K562 (cell line): Measurements from ENCODE around the gene SNRNP48. TPM values are rescaled to one million over a fixed set of nuclear protein-coding genes. Genes with fewer than 3 reads are reported as not detected.
A peak's percentile ranks its signal among the peaks of the same experiment; 100 is the strongest.

Source experiments
- ATAC-seq: fragments of 200-7000 bp; cut with Tn5 transposase; 3 replicates; pipeline ENCODE4 v1.9.1; 2020; ENCODE audit warnings: moderate library complexity
- BruUV-seq: library from RNA; stranded (reverse); fragments of 400-500 nt; replicated peaks from 2 replicates; lab custom pipeline; 2021; lab: Mats Ljungman, UMichigan
- CTCF ChIA-PET: fragments of 300-600 bp; formaldehyde crosslinking; extraction: SDS; loops from one replicate; lab custom pipeline; 2021; ENCODE audit warnings: low intra/inter-chr PET ratio; lab: Yijun Ruan, JAX
- POLR2A ChIA-PET: fragments of 300-600, 350-650 bp; sonication (Branson Sonifier 250); formaldehyde crosslinking; extraction: SDS; loops from one replicate; lab custom pipeline; 2021; ENCODE audit warnings: antibody characterized with exemption, inconsistent platforms; lab: Yijun Ruan, JAX
- DNase-seq, 4 experiments: peaks; one replicate each; pipeline versions ENCODE4 v3.0.0 to v3.0.0-alpha.2; 2011 to 2018; ENCODE audit warnings: low spot score in 3 of 4, mixed read lengths in 3 of 4; ENCODE audit errors: extremely low read depth in 1 of 4
- FAIRE-seq: peaks from 2 replicates; lab custom pipeline; 2011; peaks lifted over from hg19 to GRCh38; lab: Jason Lieb, UNC
- H2AFZ ChIP-seq: 2 replicates; pipeline ENCODE4 v1.6.0; 2011; ENCODE audit warnings: low read depth, low read length, control low read depth, inconsistent platforms
- H3K27ac ChIP-seq: fragments of 200-600 bp; 3 replicates; pipeline ENCODE4 v1.8.0; 2011; ENCODE audit warnings: low read depth, mild to moderate bottlenecking, control low read depth, inconsistent platforms, low read length, moderate library complexity, mixed read lengths; ENCODE audit errors: extremely low read depth
- H3K27me3 ChIP-seq, 2 experiments: fragments of 300-600 bp in 1 of 2; 2 replicates in 1 of 2; 3 replicates in 1 of 2; pipeline versions ENCODE4 v1.6.0 to v1.8.0; 2011; ENCODE audit warnings: inconsistent platforms in 2 of 2, low read length in 2 of 2, mild to moderate bottlenecking in 1 of 2, mixed read lengths in 1 of 2, moderate library complexity in 1 of 2; ENCODE audit not compliant: control insufficient read depth in 2 of 2, insufficient read depth in 2 of 2
- H3K36me3 ChIP-seq: fragments of 300-600 bp; 3 replicates; pipeline ENCODE4 v1.8.0; 2011; ENCODE audit warnings: mild to moderate bottlenecking, low read length, inconsistent platforms; ENCODE audit not compliant: control insufficient read depth, insufficient read depth
- H3K4me1 ChIP-seq, 2 experiments: fragments of 200-600 bp in 1 of 2; replicated peaks in 1 of 2; 2 replicates in 1 of 2; 3 replicates in 1 of 2; pipeline versions ENCODE4 v1.5.1 to v1.8.0; 2011; ENCODE audit warnings: inconsistent platforms in 2 of 2, low read length in 2 of 2, mild to moderate bottlenecking in 1 of 2, mixed read lengths in 1 of 2, moderate library complexity in 1 of 2; ENCODE audit not compliant: control insufficient read depth in 2 of 2, insufficient read depth in 2 of 2
- H3K4me2 ChIP-seq: 2 replicates; pipeline ENCODE4 v1.6.1; 2011; ENCODE audit warnings: low read length, control low read depth, inconsistent platforms, mixed read lengths; ENCODE audit not compliant: insufficient read depth
- H3K4me3 ChIP-seq: fragments of 200-600 bp; sonication (generic), shearing (Covaris generic); 2 replicates; pipeline ENCODE4 v1.5.1; 2016; ENCODE audit warnings: control low read depth, inconsistent platforms
- H3K79me2 ChIP-seq: fragments of 200-600 bp; 3 replicates; pipeline ENCODE4 v1.8.0; 2011; ENCODE audit warnings: low read length, inconsistent platforms; ENCODE audit not compliant: control insufficient read depth, insufficient read depth
- H3K9ac ChIP-seq, 2 experiments: 2 replicates each; pipeline versions ENCODE4 v1.6.0 to v1.6.1; 2011; ENCODE audit warnings: low read depth in 2 of 2, low read length in 2 of 2, control low read depth in 1 of 2, inconsistent platforms in 1 of 2, mild to moderate bottlenecking in 1 of 2, mixed read lengths in 1 of 2; ENCODE audit not compliant: insufficient read depth in 1 of 2
- H3K9me1 ChIP-seq: one replicate; pipeline ENCODE4 v1.6.0; 2011; ENCODE audit warnings: inconsistent platforms, mild to moderate bottlenecking, low read length, moderate library complexity; ENCODE audit not compliant: control insufficient read depth, insufficient read depth
- H3K9me3 ChIP-seq: replicated peaks from 2 replicates; pipeline ENCODE4 v1.5.1; 2011; ENCODE audit warnings: low read depth, low read length, inconsistent platforms; ENCODE audit not compliant: control insufficient read depth, insufficient read depth
- H4K20me1 ChIP-seq: replicated peaks from 2 replicates; pipeline ENCODE4 v1.6.1; 2011; ENCODE audit warnings: low read length, inconsistent platforms, mixed read lengths; ENCODE audit not compliant: control insufficient read depth, insufficient read depth
- C11orf30 ChIP-seq: fragments of 450-650 bp; IDR thresholded peaks from 2 replicates; pipeline ENCODE4 v1.6.1; 2016; ENCODE audit warnings: low read depth, mild to moderate bottlenecking
- CCAR2 ChIP-seq: fragments of 200-400 bp; formaldehyde crosslinking; IDR thresholded peaks from 2 replicates; pipeline ENCODE4 v1.6.1; 2017; ENCODE audit warnings: mild to moderate bottlenecking, low read depth, low read length
- ELF4 ChIP-seq: fragments of 450-650 bp; formaldehyde crosslinking; IDR thresholded peaks from 2 replicates; pipeline ENCODE4 v1.4.0; 2022; ENCODE audit warnings: missing genetic modification characterization
- FUS ChIP-seq: fragments of 200-400 bp; formaldehyde crosslinking; optimal IDR thresholded peaks from 2 replicates; pipeline ENCODE3; 2017; ENCODE audit warnings: low read depth, low read length
- KDM2B ChIP-seq: fragments of 250-450 bp; sonication (Bioruptor Pico); IDR thresholded peaks from 2 replicates; pipeline ENCODE4 v1.8.0; 2021; ENCODE audit warnings: mild to moderate bottlenecking, moderate library complexity
- MAFG ChIP-seq: fragments of 450-650 bp; conservative IDR thresholded peaks from 2 replicates; pipeline ENCODE4 v1.6.1; 2016; ENCODE audit warnings: missing genetic modification characterization, missing compliant biosample characterization
- MBD1 ChIP-seq: fragments of 250-450 bp; sonication (Bioruptor Pico); IDR thresholded peaks from 2 replicates; pipeline ENCODE4 v1.8.0; 2022; ENCODE audit warnings: inconsistent platforms
- MLX ChIP-seq, 2 experiments: fragments of 450-650 bp in 1 of 2; sonication (generic) in 1 of 2; formaldehyde crosslinking; conservative IDR thresholded peaks; 2 replicates each; pipeline versions ENCODE4 v1.4.0 to v1.8.1; 2020 to 2022; ENCODE audit warnings: mild to moderate bottlenecking in 1 of 2, missing genetic modification reagents in 1 of 2
- NFE2 ChIP-seq: IDR thresholded peaks from 2 replicates; pipeline ENCODE4 v1.6.1; 2014; ENCODE audit warnings: antibody characterized with exemption, low read depth
- NFE2L1 ChIP-seq: fragments of 450-650 bp; IDR thresholded peaks from 2 replicates; pipeline ENCODE4 v1.6.1; 2016; ENCODE audit warnings: missing genetic modification characterization, low read depth, mild to moderate bottlenecking, missing compliant biosample characterization, moderate library complexity, borderline replicate concordance
- PHF21A ChIP-seq: fragments of 450-650 bp; IDR thresholded peaks from 2 replicates; pipeline ENCODE4 v1.6.1; 2017; ENCODE audit warnings: low read depth, borderline replicate concordance
- POLR2H ChIP-seq: IDR thresholded peaks from 2 replicates; pipeline ENCODE4 v1.6.1; 2016; ENCODE audit warnings: missing genetic modification characterization, low read depth, mild to moderate bottlenecking, control low read depth, missing compliant biosample characterization, moderate library complexity
- RBM25 ChIP-seq: fragments of 200-400 bp; formaldehyde crosslinking; IDR thresholded peaks from 2 replicates; pipeline ENCODE4 v1.6.1; 2018; ENCODE audit warnings: low read length, low read depth, moderate library complexity; ENCODE audit not compliant: severe bottlenecking
- RNF2 ChIP-seq: sonication (generic); IDR thresholded peaks from 2 replicates; pipeline ENCODE4 v1.6.1; 2016
- TGIF2 ChIP-seq: sonication (generic); formaldehyde crosslinking; IDR thresholded peaks from 2 replicates; pipeline ENCODE4 v1.8.1; 2022; ENCODE audit warnings: mild to moderate bottlenecking, missing genetic modification reagents, moderate library complexity
- TSC22D4 ChIP-seq: fragments of 450-650 bp; IDR thresholded peaks from 2 replicates; pipeline ENCODE4 v1.6.1; 2016; ENCODE audit warnings: missing genetic modification characterization, missing biosample characterization, control low read depth
- ZNF316 ChIP-seq: fragments of 450-650 bp; IDR thresholded peaks from 2 replicates; pipeline ENCODE4 v1.6.1; 2016
- WGBS: fragments of 100-300 bp; shearing (Covaris generic); methylation state at CpG from one replicate; pipeline ENCODE4 v1.1.6; 2016; ENCODE audit warnings: low coverage, mixed read lengths; ENCODE audit not compliant: insufficient coverage; ENCODE audit errors: missing lambda C conversion rate; 5-methylcytosine and 5-hydroxymethylcytosine counted together
- in situ Hi-C: fragments of 300-500 bp; cut with MboI; formaldehyde crosslinking; loops from 4 replicates; pipeline ENCODE4 v1.15.0; 2018; ENCODE audit warnings: inconsistent platforms, mixed read lengths
- intact Hi-C: fragments of 100-400 bp; cut with micrococcal nuclease; formaldehyde crosslinking; loops from 2 replicates; pipeline ENCODE4 v1.14.2; 2022
- polyA plus RNA-seq, 8 experiments: library from polyadenylated mRNA; depleted of rRNA in 4 of 8; stranded (reverse) in 5 of 8; unstranded in 3 of 8; fragments of >200 nt; fragmentation: Nextera tagmentation in 2 of 8; fragmentation: Illumina TruSeq in 1 of 8; extraction: Ambion mirVana in 2 of 8; extraction: Trizol in 1 of 8; gene quantifications; 2 replicates each; pipeline versions ENCODE4 v1.2.1 to v1.2.3, GENCODE V29; 2011 to 2014; ENCODE audit warnings: inconsistent platforms in 1 of 8, missing spikeins in 1 of 8
- total RNA-seq, 7 experiments: library from RNA; depleted of rRNA in 6 of 7; stranded (reverse); fragments of >200 nt in 6 of 7; fragmentation: Illumina TruSeq in 2 of 7; extraction: Trizol in 2 of 7; gene quantifications; 2 replicates each; pipeline versions ENCODE4 v1.2.1 to v1.2.3, GENCODE V29; 2011 to 2021; ENCODE audit warnings: low replicate concordance in 1 of 7
- TF ChIP-seq, protein P1 (sequence below), 2 experiments: fragments of 200-800 bp in 1 of 2; sonication (Bioruptor generic) in 1 of 2; sonication (generic) in 1 of 2; formaldehyde crosslinking in 1 of 2; IDR thresholded peaks in 1 of 2; conservative IDR thresholded peaks in 1 of 2; 2 replicates each; pipeline versions ENCODE4 v1.5.0 to v1.6.1; 2016 to 2020; ENCODE audit warnings: missing compliant biosample characterization in 1 of 2, missing genetic modification characterization in 1 of 2, missing genetic modification reagents in 1 of 2
- TF ChIP-seq, protein P2 (sequence below): fragments of 450-650 bp; IDR thresholded peaks from 2 replicates; pipeline ENCODE4 v1.7.0; 2016; ENCODE audit warnings: borderline replicate concordance

The SNRNP48 gene
- total and polyA plus RNA-seq, 9 of the 15 experiments (the other 6 are each of a cell fraction or from before 2014, with no cell fraction given), result 6.2 to 32.9 (median 18.6) TPM

GRCh38 chr6:7578931-7579330 lies 11.1 kb upstream of the SNRNP48 start:
- DNase-seq (no peak), ATAC-seq (no peak), FAIRE-seq (no peak)
- in situ Hi-C loops (no loop called here), intact Hi-C loops (no loop called here)
- Histone ChIP-seq H3K27me3 (peaks cover 44 to 48% of the 10 kb centered on the region in 2 experiments), H3K9ac (no peak overlapping the region), H3K36me3 (no peaks in the 10 kb centered on the region), H3K9me3 (no peaks in the 10 kb centered on the region), H3K27ac (no peak overlapping the region), H4K20me1 (no peaks in the 10 kb centered on the region), H3K9me1 (no peaks in the 10 kb centered on the region), H2AFZ (no peak overlapping the region), H3K79me2 (no peaks in the 10 kb centered on the region), H3K4me1 (peaks cover 14 to 21% of the 10 kb centered on the region in 2 experiments), H3K4me2 (no peak overlapping the region), H3K4me3 (no peak overlapping the region)
- no TSS peak for BruUV-seq
- CTCF ChIA-PET, result no interaction called here
- POLR2A ChIA-PET, result interaction anchor here (0.8 to 2.8 kb wide), 3 partner anchors 11 to 469 kb away, joined by 5 to 8 read pairs (median 8); no protein-coding TSS in a partner anchor
- 0% methylated on average over 2 of the region's 2 CpGs for WGBS
- TF ChIP-seq ZNF316 (peak; percentile 77), FUS (no peak), MLX (CRISPR knock-in tag; conservative IDR thresholded peaks at IDR 0.05) (no peak), PHF21A (no peak), NFE2L1 (tag) (peak; percentile 34; the same call in 1 of the 2 replicates), RBM25 (no peak), MAFG (tag) (peak; percentile 85), RNF2 (no peak), POLR2H (no peak), CCAR2 (no peak), TGIF2 (no peak), KDM2B (CRISPR knock-in tag) (no peak), MBD1 (no peak), NFE2 (peak; percentile 51; the same call in 1 of the 2 replicates), ELF4 (no peak), TSC22D4 (tag) (no peak), C11orf30 (peak; percentile 45)
- TF ChIP-seq, protein P1, sequence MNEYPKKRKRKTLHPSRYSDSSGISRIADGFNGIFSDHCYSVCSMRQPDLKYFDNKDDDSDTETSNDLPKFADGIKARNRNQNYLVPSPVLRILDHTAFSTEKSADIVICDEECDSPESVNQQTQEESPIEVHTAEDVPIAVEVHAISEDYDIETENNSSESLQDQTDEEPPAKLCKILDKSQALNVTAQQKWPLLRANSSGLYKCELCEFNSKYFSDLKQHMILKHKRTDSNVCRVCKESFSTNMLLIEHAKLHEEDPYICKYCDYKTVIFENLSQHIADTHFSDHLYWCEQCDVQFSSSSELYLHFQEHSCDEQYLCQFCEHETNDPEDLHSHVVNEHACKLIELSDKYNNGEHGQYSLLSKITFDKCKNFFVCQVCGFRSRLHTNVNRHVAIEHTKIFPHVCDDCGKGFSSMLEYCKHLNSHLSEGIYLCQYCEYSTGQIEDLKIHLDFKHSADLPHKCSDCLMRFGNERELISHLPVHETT (CRISPR knock-in tag; conservative IDR thresholded peaks at IDR 0.05 in 1 of 2, IDR thresholded peaks at IDR 0.05 in 1 of 2), result no peak
- TF ChIP-seq, protein P2, sequence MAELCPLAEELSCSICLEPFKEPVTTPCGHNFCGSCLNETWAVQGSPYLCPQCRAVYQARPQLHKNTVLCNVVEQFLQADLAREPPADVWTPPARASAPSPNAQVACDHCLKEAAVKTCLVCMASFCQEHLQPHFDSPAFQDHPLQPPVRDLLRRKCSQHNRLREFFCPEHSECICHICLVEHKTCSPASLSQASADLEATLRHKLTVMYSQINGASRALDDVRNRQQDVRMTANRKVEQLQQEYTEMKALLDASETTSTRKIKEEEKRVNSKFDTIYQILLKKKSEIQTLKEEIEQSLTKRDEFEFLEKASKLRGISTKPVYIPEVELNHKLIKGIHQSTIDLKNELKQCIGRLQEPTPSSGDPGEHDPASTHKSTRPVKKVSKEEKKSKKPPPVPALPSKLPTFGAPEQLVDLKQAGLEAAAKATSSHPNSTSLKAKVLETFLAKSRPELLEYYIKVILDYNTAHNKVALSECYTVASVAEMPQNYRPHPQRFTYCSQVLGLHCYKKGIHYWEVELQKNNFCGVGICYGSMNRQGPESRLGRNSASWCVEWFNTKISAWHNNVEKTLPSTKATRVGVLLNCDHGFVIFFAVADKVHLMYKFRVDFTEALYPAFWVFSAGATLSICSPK, result no peak
